Stimulated activated CD4-positive, alpha-beta T cell treated with anti-CD3 and anti-CD28 coated beads, Interleukin-1b, Interleukin-23, amount 100 ng/mL, for 48 hours (primary cell): ENCODE results near the gene PCSK4.
"Not testable (repeated sequence)": the region's sequence is repeated elsewhere in the genome, so short reads cannot be mapped to it uniquely, and the experiment has no call there.

Experiments
- DNase-seq: peaks from one replicate; pipeline ENCODE4 v3.0.0-alpha.2; 2020

Gene PCSK4

DNA sequence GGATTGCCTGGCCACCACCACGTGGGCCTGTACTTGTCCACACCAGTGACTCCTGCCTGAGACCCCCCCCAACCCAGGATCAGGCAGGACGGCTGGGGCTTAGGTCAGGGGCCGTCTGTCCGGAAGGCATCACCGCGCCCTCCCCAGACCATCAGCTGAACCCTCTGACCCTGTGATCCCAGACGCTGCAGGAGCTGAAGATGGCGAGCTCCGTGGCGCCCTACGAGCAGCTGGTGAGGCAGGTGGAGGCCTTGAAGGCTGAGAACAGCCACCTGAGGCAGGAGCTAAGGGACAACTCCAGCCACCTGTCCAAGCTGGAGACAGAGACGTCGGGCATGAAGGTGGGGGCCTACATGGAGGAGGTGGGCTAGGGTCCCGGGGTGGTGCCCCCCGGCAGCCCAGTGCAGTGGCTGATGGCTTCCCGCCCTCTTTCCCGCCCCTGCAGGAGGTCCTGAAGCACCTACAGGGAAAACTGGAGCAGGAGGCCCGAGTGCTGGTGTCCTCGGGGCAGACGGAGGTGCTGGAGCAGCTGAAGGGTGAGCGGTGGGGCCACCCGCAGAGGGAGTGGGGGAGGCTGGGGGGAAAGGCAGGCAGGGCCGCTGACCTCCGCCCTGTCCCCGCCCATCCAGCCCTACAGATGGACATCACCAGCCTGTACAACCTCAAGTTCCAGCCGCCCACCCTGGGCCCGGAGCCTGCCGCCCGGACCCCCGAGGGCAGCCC lies 37.2 kb downstream of the PCSK4 start:
- DNase-seq = no peak

GRCh38 chr19:1451916-1452801 lies 38.0 kb downstream of the PCSK4 start:
- no peak for DNase-seq

DNA sequence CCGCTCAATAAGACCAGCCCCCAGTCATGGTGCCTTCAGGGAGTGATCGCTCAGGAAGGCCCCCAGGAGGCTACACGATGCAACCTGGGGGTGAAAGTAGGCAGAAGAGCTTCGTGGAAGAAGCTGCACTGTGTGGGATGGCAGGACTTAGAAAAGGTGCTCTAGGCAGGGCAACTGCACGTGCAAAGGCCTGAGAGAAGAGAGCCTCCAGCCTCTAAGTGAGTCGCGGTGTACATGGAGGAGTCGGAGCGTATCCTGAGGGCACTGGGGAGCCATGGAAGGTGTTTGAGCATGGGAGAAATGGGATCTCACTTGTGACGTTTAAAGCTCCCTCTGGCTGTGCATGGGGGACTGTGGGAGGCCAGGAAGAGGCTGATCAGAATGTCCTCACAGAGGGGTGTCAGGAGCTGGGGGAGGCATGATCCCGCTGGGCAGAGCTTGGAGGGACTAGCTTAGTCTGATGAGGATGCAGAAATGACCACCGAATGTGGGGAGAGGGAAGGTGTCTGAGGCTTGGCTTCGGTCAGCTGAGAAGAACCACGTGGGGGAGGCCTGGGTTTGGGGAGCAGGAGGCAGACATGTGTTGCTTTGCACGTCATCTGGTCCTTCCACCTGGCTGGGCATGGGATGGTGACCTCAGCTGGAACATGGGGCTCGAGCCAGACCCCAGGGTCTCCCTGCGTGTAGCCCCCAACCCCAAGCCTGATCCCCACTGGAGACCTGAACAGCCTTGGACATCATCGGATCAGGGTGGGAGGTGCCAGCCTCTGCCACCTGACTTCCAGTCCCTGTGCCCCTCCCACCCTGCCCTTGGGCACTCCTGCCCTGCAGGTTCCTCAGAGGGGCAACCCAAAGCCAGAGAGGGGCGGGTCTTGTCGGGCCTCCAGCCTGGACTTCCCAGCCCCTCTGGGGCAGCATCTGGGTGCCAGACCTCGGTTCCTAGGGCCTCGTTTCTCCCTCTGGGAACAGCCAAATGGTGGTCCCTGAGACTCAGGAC lies 39.1 kb downstream of the PCSK4 start:
- no peak for DNase-seq

DNA sequence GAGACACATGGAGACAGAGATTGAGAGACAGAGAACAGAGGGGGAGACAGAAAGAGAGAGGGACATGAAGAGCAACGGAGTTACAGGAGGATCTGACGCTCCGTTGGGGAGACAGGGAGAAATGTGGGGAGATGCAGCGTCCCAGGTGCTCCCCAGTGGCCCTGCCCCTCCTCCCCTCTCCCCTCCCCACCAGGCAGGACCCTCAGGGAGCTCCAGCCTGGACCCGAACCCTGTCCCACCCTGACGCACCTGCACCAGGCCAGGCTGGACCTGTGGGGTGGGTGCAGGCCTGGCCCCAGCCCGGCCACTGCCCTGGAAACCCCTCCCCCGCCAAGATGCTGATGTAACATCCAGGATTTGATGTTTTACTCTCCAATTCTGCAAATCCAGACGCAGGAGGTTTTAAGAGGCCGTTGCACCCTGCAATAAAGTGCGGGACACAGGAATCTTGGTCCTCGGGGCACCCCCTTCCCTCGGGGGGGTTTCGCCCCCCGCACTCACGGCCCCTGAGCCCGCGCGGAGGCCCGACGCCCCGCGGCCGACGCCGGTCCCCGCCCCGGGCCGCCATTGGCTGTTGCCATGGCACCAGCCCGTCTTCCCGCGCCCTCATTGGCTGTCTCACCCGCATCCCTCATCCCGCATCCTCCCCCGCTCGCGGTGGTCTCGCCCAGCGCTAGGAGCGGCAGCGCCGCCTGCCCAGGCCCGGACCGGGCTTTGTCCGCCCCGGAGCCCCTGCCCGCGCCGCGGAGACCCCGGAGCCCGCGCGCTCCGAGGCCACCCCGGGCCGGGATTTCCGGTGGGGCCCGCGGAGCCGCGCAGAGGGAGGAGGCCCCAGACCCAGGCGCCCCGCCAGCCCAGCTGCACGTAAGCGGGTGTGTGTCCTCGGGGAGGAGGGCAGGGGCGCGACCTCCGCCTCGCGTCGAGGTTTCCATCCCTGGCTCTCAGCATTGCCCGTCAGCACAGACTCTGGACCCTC lies 40.4 kb downstream of the PCSK4 start, which contains the start of gene APC2:
TSS of gene APC2 (plus strand) at position 655 of the 976 bp plus-strand sequence. CDS start 2,881 bp downstream, outside the sequence.
- DNase-seq = no peak

DNA sequence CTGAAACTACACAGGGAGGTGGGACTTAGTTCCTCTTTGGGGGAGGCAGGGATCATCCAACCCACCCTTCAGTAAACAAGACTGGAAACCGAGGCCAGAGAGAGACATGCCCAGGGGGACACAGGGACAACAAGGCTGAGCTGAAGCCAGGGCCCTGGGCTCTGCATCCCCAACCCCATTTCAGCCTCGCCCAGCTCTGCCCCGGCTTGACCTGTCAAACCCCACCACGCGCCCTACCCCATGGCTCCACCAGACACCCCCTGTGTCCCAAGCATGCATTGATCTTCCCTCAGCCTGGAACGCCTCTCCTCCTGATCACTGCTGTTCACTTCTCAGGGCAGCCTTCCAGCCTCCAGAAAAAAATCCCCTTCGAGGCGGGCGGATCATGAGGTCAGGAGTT lies 42.2 kb downstream of the PCSK4 start:
- DNase-seq = no peak

DNA sequence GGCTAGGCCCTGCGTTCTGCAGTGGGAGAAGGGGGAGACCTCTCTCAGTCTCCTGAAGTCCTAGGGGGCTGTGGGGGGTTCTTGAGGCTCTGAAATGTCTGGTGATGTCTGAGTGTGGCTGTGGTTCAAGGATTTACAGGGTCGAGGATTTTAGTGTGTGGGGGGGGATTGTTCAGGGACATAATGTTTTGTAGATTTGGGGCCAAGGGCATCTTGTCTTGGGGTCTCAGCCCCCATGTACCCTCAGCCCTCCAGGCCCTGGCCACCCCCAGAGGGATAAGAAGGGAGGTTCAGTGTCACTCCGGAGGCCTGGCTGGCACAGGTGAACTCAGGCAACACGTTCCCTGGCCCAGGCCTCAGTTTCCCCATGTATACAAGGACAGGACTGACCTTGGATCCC lies 42.6 kb downstream of the PCSK4 start:
- no peak for DNase-seq

DNA sequence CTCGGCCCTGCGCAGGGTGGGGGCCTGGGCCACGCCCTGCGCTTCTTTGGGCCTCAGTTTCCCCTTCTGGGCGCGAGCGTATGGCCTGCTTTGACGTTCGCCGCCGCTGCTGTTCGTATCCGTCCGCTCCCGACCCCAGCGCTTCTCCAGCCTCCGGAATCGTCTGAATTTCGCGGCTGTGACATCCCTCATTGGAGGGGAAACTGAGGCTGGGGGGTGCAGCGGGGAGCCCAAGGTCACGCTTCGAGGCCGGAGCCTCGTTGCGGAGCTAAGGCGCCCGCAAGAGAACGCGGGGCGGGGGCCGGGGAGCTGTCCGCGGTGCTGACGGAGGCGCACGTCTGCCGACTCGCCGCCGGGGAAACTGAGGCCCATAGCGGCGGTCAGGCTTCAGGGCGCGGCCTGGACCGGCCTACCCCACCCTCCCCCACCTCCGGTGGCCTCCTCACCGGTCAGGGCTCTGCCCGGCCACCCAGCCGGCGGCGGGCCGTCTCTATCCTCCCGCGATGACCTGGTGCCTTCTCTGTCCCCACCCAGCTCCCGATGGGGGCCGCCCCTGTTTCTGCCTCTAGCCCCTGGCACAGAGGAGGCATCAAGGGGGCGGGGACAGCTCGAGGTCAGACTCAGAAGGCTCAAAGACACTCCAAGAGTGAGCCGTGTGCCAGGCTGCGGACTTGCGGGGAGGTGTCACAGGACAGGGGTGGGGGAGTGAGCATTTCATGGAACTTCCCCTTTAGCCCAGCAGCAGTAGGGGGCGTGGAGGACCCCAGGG lies 43.3 kb downstream of the PCSK4 start:
- no peak for DNase-seq

- DNase-seq = no peak
Measured at GRCh38 chr19:1445932-1446712, 44.0 kb downstream of the PCSK4 start.

- peak; percentile 66 for DNase-seq
Measured at GRCh38 chr19:1445185-1445931, 44.8 kb downstream of the PCSK4 start.

DNA sequence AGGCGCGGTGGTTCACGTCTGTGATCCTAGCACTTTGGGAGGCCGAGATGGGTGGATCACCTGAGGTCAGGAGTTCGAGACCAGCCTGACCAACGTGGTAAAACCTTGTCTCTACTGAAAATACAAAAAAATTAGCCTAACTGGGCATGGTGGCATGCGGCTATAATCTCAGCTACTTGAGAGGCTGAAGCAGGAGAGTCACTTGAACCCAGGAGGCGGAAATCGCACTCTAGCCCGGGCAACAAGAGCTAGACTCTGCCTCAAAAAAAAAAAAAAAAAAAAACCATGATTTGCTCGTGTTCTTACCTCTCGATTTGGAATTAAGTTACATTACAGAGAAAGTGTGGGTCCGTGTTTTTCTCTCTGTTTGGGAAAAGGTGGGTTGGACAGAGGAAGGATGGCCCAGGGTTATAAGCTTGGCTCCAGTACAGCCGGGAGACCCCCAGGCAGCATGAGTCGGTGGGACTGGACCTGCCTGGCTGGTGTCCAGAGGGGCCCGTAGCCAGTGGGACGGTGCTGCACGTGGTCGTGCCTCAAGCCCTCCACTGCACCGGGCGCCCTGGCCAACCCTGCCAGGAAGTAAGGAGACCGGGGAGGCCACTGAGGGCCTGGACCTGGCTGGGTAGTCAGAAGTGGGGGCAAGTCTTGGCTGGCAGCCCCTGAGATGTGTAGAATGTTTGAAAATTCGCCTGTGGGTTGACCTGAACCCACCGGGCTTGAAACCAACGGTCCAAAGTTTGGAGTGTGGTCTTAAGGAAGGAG lies 48.3 kb downstream of the PCSK4 start:
- DNase-seq = no peak

DNA sequence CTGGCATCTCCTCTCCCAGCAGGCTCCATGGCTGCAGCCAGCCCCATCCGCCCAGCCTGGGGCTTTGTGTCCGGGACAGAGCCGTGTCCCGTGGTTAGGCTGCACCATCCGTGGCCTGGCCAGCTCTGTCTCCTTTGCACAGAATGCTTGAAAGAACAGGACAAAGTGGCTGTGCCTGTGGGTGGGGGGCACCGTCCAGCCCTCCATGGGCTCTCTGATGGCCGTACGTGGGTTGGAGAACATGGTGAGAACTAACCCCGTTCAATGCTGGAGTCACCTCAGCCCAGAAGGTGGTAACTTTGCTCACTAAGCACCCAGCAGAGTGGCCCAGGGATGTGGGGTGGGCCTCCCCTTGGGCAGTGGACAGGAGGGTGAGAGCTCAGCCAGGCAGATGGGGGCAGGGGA lies 49.1 kb downstream of the PCSK4 start:
- no peak for DNase-seq

- no peak for DNase-seq
Measured at GRCh38 chr19:1440418-1440801, 49.7 kb downstream of the PCSK4 start.

- not testable (repeated sequence) for DNase-seq
Measured at GRCh38 chr19:1439525-1440417, 50.4 kb downstream of the PCSK4 start.

DNA sequence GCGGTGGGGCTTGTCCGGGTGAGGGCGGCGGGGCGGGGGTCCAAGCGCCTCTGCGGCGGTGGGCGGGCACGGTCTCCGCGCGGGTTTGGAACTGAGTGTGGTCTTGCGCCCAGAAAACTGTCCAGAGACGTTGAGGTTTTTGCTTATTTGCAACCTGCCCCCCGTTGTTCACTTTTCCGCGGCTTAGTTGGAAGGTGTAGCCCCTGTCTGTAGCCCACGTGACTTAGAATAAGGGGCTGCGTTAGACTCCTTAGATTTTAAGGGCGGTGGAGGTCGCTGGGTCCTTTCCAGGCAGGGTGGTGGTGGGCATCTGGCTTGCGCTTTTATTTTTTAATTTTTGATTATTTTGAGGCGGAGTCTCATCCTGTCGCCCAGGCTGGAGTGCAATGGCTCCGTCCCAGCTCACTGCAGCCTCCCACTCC lies 51.2 kb downstream of the PCSK4 start:
- no peak for DNase-seq

DNA sequence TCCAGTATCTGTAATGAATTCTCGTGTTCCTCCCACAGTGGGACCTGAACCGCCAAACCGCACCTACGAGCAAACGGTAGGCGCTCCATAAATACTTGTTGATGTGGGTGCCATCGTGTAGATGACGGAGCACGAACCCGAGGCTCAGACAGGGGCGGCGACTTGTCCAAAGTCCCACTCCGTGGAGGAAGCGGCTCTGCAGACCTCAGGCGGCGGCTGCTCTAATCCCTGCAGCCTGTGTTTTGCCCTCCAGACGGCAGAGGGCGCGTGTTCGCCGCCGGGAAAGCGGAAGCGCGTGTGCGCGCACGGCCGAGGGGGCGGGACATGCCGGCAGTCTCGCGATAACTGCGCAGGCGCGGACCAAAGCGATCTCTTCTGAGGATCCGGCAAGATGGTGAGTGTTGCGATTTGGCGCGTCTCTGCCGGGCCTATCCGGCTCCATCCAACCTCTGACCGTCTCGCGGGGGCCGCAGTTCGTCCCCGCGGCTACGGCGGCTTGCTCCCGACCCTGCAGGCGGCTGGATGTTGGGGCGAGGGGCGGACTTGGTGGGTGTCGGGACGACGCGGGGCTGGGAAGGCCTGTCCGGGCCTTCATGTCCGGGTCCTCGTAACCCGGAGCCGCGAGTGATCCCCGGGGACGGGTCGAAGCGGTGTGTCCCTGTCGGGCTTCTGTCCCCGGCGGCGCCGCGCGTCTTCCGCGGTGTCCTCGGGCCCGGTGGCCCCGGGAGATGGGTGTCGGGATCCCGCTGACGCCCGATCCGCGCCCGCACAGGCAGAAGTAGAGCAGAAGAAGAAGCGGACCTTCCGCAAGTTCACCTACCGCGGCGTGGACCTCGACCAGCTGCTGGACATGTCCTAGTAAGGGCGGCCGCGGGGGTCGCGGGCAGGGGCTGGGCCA lies 51.9 kb downstream of the PCSK4 start, which contains the start of gene RPS15:
TSS of gene RPS15 (plus strand) at position 362 of the 898 bp plus-strand sequence. CDS start at position 392, 30 bp downstream.
- peak; percentile 95 for DNase-seq

- no peak for DNase-seq
Measured at GRCh38 chr19:1437609-1438008, 52.5 kb downstream of the PCSK4 start.
